GM23338 (cell line): ENCODE data around the gene CTDSP1. TPM values are rescaled to one million over a fixed set of nuclear protein-coding genes. Genes with fewer than 3 reads are reported as not detected.

ENCODE experiments used
- ATAC-seq: fragments of 200-7000 bp; cut with Tn5 transposase; 3 replicates; pipeline ENCODE4 v1.9.1; 2020
- DNase-seq: peaks from one replicate; pipeline ENCODE4 v3.0.0-alpha.2; 2015; ENCODE audit warnings: low spot score
- H2AFZ ChIP-seq: fragments of 200-600 bp; sonication (generic); 2 replicates; pipeline ENCODE4 v1.8.0; 2016; ENCODE audit warnings: antibody characterized with exemption, mild to moderate bottlenecking, moderate library complexity
- H3F3A ChIP-seq: fragments of 200-600 bp; sonication (generic); replicated peaks from 2 replicates; pipeline ENCODE4 v1.8.0; 2017; ENCODE audit warnings: antibody characterized with exemption, mixed run types, low read depth
- H3K27ac ChIP-seq: fragments of 200-600 bp; sonication (generic); 2 replicates; pipeline ENCODE4 v1.6.1; 2016; ENCODE audit warnings: low read depth
- H3K27me3 ChIP-seq: fragments of 200-600 bp; sonication (generic); 2 replicates; pipeline ENCODE4 v1.8.0; 2016; ENCODE audit warnings: mild to moderate bottlenecking, mixed run types, moderate library complexity; ENCODE audit not compliant: insufficient read depth
- H3K36me3 ChIP-seq: fragments of 200-600 bp; sonication (generic); 2 replicates; pipeline ENCODE4 v1.8.0; 2016; ENCODE audit warnings: mild to moderate bottlenecking; ENCODE audit not compliant: insufficient read depth
- H3K4me1 ChIP-seq: fragments of 200-600 bp; sonication (generic); 2 replicates; pipeline ENCODE4 v1.8.0; 2016; ENCODE audit warnings: mild to moderate bottlenecking, moderate library complexity; ENCODE audit not compliant: insufficient read depth
- H3K4me2 ChIP-seq: fragments of 200-600 bp; sonication (generic); 2 replicates; pipeline ENCODE4 v1.7.1; 2017; ENCODE audit warnings: mixed run types
- H3K4me3 ChIP-seq: fragments of 200-600 bp; sonication (generic); 2 replicates; pipeline ENCODE4 v1.6.1; 2016; ENCODE audit warnings: mixed run types
- H3K79me2 ChIP-seq: fragments of 200-600 bp; sonication (generic); replicated peaks from 2 replicates; pipeline ENCODE4 v1.8.0; 2017; ENCODE audit warnings: mild to moderate bottlenecking; ENCODE audit not compliant: insufficient read depth
- H3K9me2 ChIP-seq: fragments of 200-600 bp; sonication (generic); 2 replicates; pipeline ENCODE4 v1.8.0; 2017; ENCODE audit not compliant: insufficient read depth
- H4K20me1 ChIP-seq: fragments of 200-600 bp; sonication (generic); replicated peaks from 2 replicates; pipeline ENCODE4 v1.8.0; 2017; ENCODE audit warnings: mild to moderate bottlenecking; ENCODE audit not compliant: insufficient read depth
- H3K27ac Mint-ChIP-seq: 2 replicates; pipeline ENCODE4 v1.8.0; 2020; ENCODE audit warnings: inconsistent platforms, mild to moderate bottlenecking, moderate library complexity, mixed read lengths
- H3K27me3 Mint-ChIP-seq: 3 replicates; pipeline ENCODE4 v1.8.0; 2022; ENCODE audit warnings: low read depth, mild to moderate bottlenecking, moderate library complexity, mixed read lengths, inconsistent platforms; ENCODE audit not compliant: insufficient read depth, poor library complexity
- H3K36me3 Mint-ChIP-seq: 3 replicates; pipeline ENCODE4 v1.8.0; 2021; ENCODE audit warnings: low read depth, mild to moderate bottlenecking, inconsistent platforms, moderate library complexity, mixed read lengths
- H3K4me1 Mint-ChIP-seq: 3 replicates; pipeline ENCODE4 v1.8.0; 2020; ENCODE audit warnings: mild to moderate bottlenecking, inconsistent platforms, mixed read lengths
- H3K4me3 Mint-ChIP-seq: 3 replicates; pipeline ENCODE4 v1.8.0; 2021; ENCODE audit warnings: moderate library complexity, mild to moderate bottlenecking, inconsistent platforms, mixed read lengths
- H3K9me3 Mint-ChIP-seq: 3 replicates; pipeline ENCODE4 v1.8.0; 2020; ENCODE audit warnings: moderate library complexity, mild to moderate bottlenecking, inconsistent platforms, mixed read lengths
- CREB1 ChIP-seq: fragments of 250-450 bp; sonication (Bioruptor Pico); IDR thresholded peaks from 2 replicates; pipeline ENCODE4 v1.5.0; 2020; ENCODE audit warnings: low read depth, mild to moderate bottlenecking, moderate library complexity
- EZH2 ChIP-seq: fragments of 200-600 bp; sonication (generic); IDR thresholded peaks from one replicate; pipeline ENCODE4 v1.8.0; 2017; ENCODE audit warnings: antibody characterized with exemption, mild to moderate bottlenecking, low read depth; ENCODE audit not compliant: unreplicated experiment
- EZH2phosphoT487 ChIP-seq: fragments of 200-600 bp; sonication (generic); IDR thresholded peaks from one replicate; pipeline ENCODE4 v1.8.1; 2018; ENCODE audit warnings: antibody characterized with exemption; ENCODE audit not compliant: unreplicated experiment
- JUNB ChIP-seq: IDR thresholded peaks from one replicate; pipeline ENCODE4 v1.6.1; 2016; ENCODE audit warnings: antibody characterized with exemption; ENCODE audit not compliant: unreplicated experiment
- NANOG ChIP-seq: IDR thresholded peaks from 2 replicates; pipeline ENCODE4 v1.6.1; 2016; ENCODE audit warnings: antibody characterized with exemption, borderline replicate concordance
- POLR2AphosphoS5 ChIP-seq: IDR thresholded peaks from 2 replicates; pipeline ENCODE4 v1.6.1; 2016; ENCODE audit warnings: antibody characterized with exemption, low read depth
- STAT1 ChIP-seq: IDR thresholded peaks from one replicate; pipeline ENCODE4 v1.6.1; 2016; ENCODE audit warnings: antibody characterized with exemption; ENCODE audit not compliant: unreplicated experiment
- ZNF114 ChIP-seq: fragments of 250-450 bp; sonication (Bioruptor Pico); IDR thresholded peaks from 2 replicates; pipeline ENCODE4 v1.5.0; 2020; ENCODE audit warnings: mild to moderate bottlenecking, moderate library complexity
- ZNF331 ChIP-seq: fragments of 250-450 bp; sonication (Bioruptor Pico); IDR thresholded peaks from 2 replicates; pipeline ENCODE4 v1.5.0; 2020; ENCODE audit warnings: low read depth, mild to moderate bottlenecking, moderate library complexity
- polyA plus RNA-seq: library from polyadenylated mRNA; unstranded; fragments of >200 nt; fragmentation: Nextera tagmentation; extraction: Ambion mirVana; gene quantifications from 2 replicates; pipeline ENCODE4 v1.2.1, GENCODE V29; 2016
- total RNA-seq: library from RNA; depleted of rRNA; stranded (reverse); fragments of >200 nt; shearing (Covaris generic); gene quantifications from 2 replicates; pipeline ENCODE4 v1.2.3, GENCODE V29; 2014
- TF ChIP-seq, protein P1 (sequence below): IDR thresholded peaks from 2 replicates; pipeline ENCODE4 v1.6.1; 2016; ENCODE audit warnings: antibody characterized with exemption
- TF ChIP-seq, protein P2 (sequence below): fragments of 250-450 bp; sonication (Bioruptor Pico); IDR thresholded peaks from 2 replicates; pipeline ENCODE4 v1.5.0; 2020; ENCODE audit warnings: mild to moderate bottlenecking, moderate library complexity
- TF ChIP-seq, protein P3 (sequence below), 2 experiments: fragments of 200-600 bp in 1 of 2; sonication (generic) in 1 of 2; conservative IDR thresholded peaks; 2 replicates each; pipeline versions ENCODE4 v1.5.1 to v1.6.1; 2016 to 2017; ENCODE audit warnings: antibody characterized with exemption in 2 of 2, low read depth in 2 of 2, mild to moderate bottlenecking in 2 of 2, moderate library complexity in 1 of 2
- TF ChIP-seq, protein P4 (sequence below): IDR thresholded peaks from one replicate; pipeline ENCODE4 v1.6.1; 2018; ENCODE audit warnings: antibody characterized with exemption; ENCODE audit not compliant: unreplicated experiment

CTDSP1 gene
- total and polyA plus RNA-seq, 2 experiments from 2014 or later = 6.7 to 21.8 TPM

DNA sequence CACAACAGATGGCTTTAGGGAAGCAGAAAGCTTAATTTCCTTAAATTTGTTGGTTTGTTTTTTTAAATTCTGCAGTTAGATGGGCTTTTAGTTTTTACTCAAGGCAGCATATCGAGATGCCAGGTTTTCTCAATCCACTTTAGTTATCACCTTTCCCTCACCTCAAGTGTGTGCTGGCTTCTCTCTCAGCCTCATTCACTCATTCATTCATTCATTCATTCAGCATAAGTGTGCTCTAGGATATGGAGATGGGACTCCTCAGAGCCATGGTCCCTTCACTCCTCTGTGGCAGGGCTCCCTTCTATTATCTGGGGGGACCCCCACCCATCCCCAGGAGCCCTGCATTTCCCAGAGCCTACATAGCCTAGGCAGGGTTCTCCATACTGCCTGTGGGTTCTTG is 38.3 kb downstream of the CTDSP1 start:
- H3K4me3 Mint-ChIP-seq = no peak overlapping the region
- no peak for TF ChIP-seq CREB1 (CRISPR knock-in tag)
- TF ChIP-seq, protein P1, sequence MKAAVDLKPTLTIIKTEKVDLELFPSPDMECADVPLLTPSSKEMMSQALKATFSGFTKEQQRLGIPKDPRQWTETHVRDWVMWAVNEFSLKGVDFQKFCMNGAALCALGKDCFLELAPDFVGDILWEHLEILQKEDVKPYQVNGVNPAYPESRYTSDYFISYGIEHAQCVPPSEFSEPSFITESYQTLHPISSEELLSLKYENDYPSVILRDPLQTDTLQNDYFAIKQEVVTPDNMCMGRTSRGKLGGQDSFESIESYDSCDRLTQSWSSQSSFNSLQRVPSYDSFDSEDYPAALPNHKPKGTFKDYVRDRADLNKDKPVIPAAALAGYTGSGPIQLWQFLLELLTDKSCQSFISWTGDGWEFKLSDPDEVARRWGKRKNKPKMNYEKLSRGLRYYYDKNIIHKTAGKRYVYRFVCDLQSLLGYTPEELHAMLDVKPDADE = no peak
- no peak for TF ChIP-seq ZNF114 (CRISPR knock-in tag)
- no peak for TF ChIP-seq NANOG
- no peak for TF ChIP-seq JUNB
- TF ChIP-seq EZH2phosphoT487 = no peak
- TF ChIP-seq, protein P2, sequence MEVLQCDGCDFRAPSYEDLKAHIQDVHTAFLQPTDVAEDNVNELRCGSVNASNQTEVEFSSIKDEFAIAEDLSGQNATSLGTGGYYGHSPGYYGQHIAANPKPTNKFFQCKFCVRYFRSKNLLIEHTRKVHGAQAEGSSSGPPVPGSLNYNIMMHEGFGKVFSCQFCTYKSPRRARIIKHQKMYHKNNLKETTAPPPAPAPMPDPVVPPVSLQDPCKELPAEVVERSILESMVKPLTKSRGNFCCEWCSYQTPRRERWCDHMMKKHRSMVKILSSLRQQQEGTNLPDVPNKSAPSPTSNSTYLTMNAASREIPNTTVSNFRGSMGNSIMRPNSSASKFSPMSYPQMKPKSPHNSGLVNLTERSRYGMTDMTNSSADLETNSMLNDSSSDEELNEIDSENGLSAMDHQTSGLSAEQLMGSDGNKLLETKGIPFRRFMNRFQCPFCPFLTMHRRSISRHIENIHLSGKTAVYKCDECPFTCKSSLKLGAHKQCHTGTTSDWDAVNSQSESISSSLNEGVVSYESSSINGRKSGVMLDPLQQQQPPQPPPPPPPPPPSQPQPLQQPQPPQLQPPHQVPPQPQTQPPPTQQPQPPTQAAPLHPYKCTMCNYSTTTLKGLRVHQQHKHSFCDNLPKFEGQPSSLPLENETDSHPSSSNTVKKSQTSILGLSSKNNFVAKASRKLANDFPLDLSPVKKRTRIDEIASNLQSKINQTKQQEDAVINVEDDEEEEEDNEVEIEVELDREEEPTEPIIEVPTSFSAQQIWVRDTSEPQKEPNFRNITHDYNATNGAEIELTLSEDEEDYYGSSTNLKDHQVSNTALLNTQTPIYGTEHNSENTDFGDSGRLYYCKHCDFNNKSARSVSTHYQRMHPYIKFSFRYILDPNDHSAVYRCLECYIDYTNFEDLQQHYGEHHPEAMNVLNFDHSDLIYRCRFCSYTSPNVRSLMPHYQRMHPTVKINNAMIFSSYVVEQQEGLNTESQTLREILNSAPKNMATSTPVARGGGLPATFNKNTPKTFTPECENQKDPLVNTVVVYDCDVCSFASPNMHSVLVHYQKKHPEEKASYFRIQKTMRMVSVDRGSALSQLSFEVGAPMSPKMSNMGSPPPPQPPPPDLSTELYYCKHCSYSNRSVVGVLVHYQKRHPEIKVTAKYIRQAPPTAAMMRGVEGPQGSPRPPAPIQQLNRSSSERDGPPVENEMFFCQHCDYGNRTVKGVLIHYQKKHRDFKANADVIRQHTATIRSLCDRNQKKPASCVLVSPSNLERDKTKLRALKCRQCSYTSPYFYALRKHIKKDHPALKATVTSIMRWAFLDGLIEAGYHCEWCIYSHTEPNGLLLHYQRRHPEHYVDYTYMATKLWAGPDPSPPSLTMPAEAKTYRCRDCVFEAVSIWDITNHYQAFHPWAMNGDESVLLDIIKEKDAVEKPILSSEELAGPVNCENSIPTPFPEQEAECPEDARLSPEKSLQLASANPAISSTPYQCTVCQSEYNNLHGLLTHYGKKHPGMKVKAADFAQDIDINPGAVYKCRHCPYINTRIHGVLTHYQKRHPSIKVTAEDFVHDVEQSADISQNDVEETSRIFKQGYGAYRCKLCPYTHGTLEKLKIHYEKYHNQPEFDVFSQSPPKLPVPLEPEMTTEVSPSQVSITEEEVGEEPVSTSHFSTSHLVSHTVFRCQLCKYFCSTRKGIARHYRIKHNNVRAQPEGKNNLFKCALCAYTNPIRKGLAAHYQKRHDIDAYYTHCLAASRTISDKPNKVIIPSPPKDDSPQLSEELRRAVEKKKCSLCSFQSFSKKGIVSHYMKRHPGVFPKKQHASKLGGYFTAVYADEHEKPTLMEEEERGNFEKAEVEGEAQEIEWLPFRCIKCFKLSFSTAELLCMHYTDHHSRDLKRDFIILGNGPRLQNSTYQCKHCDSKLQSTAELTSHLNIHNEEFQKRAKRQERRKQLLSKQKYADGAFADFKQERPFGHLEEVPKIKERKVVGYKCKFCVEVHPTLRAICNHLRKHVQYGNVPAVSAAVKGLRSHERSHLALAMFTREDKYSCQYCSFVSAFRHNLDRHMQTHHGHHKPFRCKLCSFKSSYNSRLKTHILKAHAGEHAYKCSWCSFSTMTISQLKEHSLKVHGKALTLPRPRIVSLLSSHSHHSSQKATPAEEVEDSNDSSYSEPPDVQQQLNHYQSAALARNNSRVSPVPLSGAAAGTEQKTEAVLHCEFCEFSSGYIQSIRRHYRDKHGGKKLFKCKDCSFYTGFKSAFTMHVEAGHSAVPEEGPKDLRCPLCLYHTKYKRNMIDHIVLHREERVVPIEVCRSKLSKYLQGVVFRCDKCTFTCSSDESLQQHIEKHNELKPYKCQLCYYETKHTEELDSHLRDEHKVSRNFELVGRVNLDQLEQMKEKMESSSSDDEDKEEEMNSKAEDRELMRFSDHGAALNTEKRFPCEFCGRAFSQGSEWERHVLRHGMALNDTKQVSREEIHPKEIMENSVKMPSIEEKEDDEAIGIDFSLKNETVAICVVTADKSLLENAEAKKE (CRISPR knock-in tag) = no peak
- no peak for TF ChIP-seq ZNF331 (CRISPR knock-in tag)
- TF ChIP-seq POLR2AphosphoS5 = no peak
- TF ChIP-seq, protein P3, sequence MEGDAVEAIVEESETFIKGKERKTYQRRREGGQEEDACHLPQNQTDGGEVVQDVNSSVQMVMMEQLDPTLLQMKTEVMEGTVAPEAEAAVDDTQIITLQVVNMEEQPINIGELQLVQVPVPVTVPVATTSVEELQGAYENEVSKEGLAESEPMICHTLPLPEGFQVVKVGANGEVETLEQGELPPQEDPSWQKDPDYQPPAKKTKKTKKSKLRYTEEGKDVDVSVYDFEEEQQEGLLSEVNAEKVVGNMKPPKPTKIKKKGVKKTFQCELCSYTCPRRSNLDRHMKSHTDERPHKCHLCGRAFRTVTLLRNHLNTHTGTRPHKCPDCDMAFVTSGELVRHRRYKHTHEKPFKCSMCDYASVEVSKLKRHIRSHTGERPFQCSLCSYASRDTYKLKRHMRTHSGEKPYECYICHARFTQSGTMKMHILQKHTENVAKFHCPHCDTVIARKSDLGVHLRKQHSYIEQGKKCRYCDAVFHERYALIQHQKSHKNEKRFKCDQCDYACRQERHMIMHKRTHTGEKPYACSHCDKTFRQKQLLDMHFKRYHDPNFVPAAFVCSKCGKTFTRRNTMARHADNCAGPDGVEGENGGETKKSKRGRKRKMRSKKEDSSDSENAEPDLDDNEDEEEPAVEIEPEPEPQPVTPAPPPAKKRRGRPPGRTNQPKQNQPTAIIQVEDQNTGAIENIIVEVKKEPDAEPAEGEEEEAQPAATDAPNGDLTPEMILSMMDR (conservative IDR thresholded peaks at IDR 0.05; ENCODE audit: low read depth in 2 of 2) = no peak
- TF ChIP-seq EZH2 = no peak
- TF ChIP-seq STAT1 = no peak
- TF ChIP-seq, protein P4, sequence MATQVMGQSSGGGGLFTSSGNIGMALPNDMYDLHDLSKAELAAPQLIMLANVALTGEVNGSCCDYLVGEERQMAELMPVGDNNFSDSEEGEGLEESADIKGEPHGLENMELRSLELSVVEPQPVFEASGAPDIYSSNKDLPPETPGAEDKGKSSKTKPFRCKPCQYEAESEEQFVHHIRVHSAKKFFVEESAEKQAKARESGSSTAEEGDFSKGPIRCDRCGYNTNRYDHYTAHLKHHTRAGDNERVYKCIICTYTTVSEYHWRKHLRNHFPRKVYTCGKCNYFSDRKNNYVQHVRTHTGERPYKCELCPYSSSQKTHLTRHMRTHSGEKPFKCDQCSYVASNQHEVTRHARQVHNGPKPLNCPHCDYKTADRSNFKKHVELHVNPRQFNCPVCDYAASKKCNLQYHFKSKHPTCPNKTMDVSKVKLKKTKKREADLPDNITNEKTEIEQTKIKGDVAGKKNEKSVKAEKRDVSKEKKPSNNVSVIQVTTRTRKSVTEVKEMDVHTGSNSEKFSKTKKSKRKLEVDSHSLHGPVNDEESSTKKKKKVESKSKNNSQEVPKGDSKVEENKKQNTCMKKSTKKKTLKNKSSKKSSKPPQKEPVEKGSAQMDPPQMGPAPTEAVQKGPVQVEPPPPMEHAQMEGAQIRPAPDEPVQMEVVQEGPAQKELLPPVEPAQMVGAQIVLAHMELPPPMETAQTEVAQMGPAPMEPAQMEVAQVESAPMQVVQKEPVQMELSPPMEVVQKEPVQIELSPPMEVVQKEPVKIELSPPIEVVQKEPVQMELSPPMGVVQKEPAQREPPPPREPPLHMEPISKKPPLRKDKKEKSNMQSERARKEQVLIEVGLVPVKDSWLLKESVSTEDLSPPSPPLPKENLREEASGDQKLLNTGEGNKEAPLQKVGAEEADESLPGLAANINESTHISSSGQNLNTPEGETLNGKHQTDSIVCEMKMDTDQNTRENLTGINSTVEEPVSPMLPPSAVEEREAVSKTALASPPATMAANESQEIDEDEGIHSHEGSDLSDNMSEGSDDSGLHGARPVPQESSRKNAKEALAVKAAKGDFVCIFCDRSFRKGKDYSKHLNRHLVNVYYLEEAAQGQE = no peak

More for the DNA sequence above, 38.3 kb downstream of the CTDSP1 start:
- H3K79me2 ChIP-seq = no peaks in the 10 kb centered on the region
- no peaks in the 10 kb centered on the region for H3K27me3 ChIP-seq
- H3K27ac ChIP-seq = no peak overlapping the region
- H3K4me2 ChIP-seq = no peak overlapping the region
- H3F3A ChIP-seq = no peaks in the 10 kb centered on the region
- H3K9me3 Mint-ChIP-seq = no peaks in the 10 kb centered on the region
- H3K27ac Mint-ChIP-seq = no peak overlapping the region
- ATAC-seq = no peak
- DNase-seq = no peak
- H3K4me1 Mint-ChIP-seq = no peaks in the 10 kb centered on the region
- no peaks in the 10 kb centered on the region for H3K36me3 Mint-ChIP-seq
- H2AFZ ChIP-seq = no peak overlapping the region
- H3K9me2 ChIP-seq = no peaks in the 10 kb centered on the region
- no peaks in the 10 kb centered on the region for H3K4me1 ChIP-seq
- no peaks in the 10 kb centered on the region for H3K36me3 ChIP-seq
- H3K27me3 Mint-ChIP-seq = peaks cover 8% of the 10 kb centered on the region
- no peak overlapping the region for H3K4me3 ChIP-seq
- H4K20me1 ChIP-seq = no peaks in the 10 kb centered on the region
